GM23338 (cell line): Measurements from ENCODE around the gene DTX4. TPM values are rescaled to one million over a fixed set of nuclear protein-coding genes. Genes with fewer than 3 reads are reported as not detected.

Experiments
- ATAC-seq: fragments of 200-7000 bp; cut with Tn5 transposase; 3 replicates; pipeline ENCODE4 v1.9.1; 2020
- DNase-seq: peaks from one replicate; pipeline ENCODE4 v3.0.0-alpha.2; 2015; ENCODE audit warnings: low spot score
- H2AFZ ChIP-seq: fragments of 200-600 bp; sonication (generic); 2 replicates; pipeline ENCODE4 v1.8.0; 2016; ENCODE audit warnings: antibody characterized with exemption, mild to moderate bottlenecking, moderate library complexity
- H3F3A ChIP-seq: fragments of 200-600 bp; sonication (generic); replicated peaks from 2 replicates; pipeline ENCODE4 v1.8.0; 2017; ENCODE audit warnings: antibody characterized with exemption, mixed run types, low read depth
- H3K27ac ChIP-seq: fragments of 200-600 bp; sonication (generic); 2 replicates; pipeline ENCODE4 v1.6.1; 2016; ENCODE audit warnings: low read depth
- H3K27me3 ChIP-seq: fragments of 200-600 bp; sonication (generic); 2 replicates; pipeline ENCODE4 v1.8.0; 2016; ENCODE audit warnings: mild to moderate bottlenecking, mixed run types, moderate library complexity; ENCODE audit not compliant: insufficient read depth
- H3K36me3 ChIP-seq: fragments of 200-600 bp; sonication (generic); 2 replicates; pipeline ENCODE4 v1.8.0; 2016; ENCODE audit warnings: mild to moderate bottlenecking; ENCODE audit not compliant: insufficient read depth
- H3K4me1 ChIP-seq: fragments of 200-600 bp; sonication (generic); 2 replicates; pipeline ENCODE4 v1.8.0; 2016; ENCODE audit warnings: mild to moderate bottlenecking, moderate library complexity; ENCODE audit not compliant: insufficient read depth
- H3K4me2 ChIP-seq: fragments of 200-600 bp; sonication (generic); 2 replicates; pipeline ENCODE4 v1.7.1; 2017; ENCODE audit warnings: mixed run types
- H3K4me3 ChIP-seq: fragments of 200-600 bp; sonication (generic); 2 replicates; pipeline ENCODE4 v1.6.1; 2016; ENCODE audit warnings: mixed run types
- H3K79me2 ChIP-seq: fragments of 200-600 bp; sonication (generic); replicated peaks from 2 replicates; pipeline ENCODE4 v1.8.0; 2017; ENCODE audit warnings: mild to moderate bottlenecking; ENCODE audit not compliant: insufficient read depth
- H3K9me2 ChIP-seq: fragments of 200-600 bp; sonication (generic); 2 replicates; pipeline ENCODE4 v1.8.0; 2017; ENCODE audit not compliant: insufficient read depth
- H4K20me1 ChIP-seq: fragments of 200-600 bp; sonication (generic); replicated peaks from 2 replicates; pipeline ENCODE4 v1.8.0; 2017; ENCODE audit warnings: mild to moderate bottlenecking; ENCODE audit not compliant: insufficient read depth
- H3K27ac Mint-ChIP-seq: 2 replicates; pipeline ENCODE4 v1.8.0; 2020; ENCODE audit warnings: inconsistent platforms, mild to moderate bottlenecking, moderate library complexity, mixed read lengths
- H3K27me3 Mint-ChIP-seq: 3 replicates; pipeline ENCODE4 v1.8.0; 2022; ENCODE audit warnings: low read depth, mild to moderate bottlenecking, moderate library complexity, mixed read lengths, inconsistent platforms; ENCODE audit not compliant: insufficient read depth, poor library complexity
- H3K36me3 Mint-ChIP-seq: 3 replicates; pipeline ENCODE4 v1.8.0; 2021; ENCODE audit warnings: low read depth, mild to moderate bottlenecking, inconsistent platforms, moderate library complexity, mixed read lengths
- H3K4me1 Mint-ChIP-seq: 3 replicates; pipeline ENCODE4 v1.8.0; 2020; ENCODE audit warnings: mild to moderate bottlenecking, inconsistent platforms, mixed read lengths
- H3K4me3 Mint-ChIP-seq: 3 replicates; pipeline ENCODE4 v1.8.0; 2021; ENCODE audit warnings: moderate library complexity, mild to moderate bottlenecking, inconsistent platforms, mixed read lengths
- H3K9me3 Mint-ChIP-seq: 3 replicates; pipeline ENCODE4 v1.8.0; 2020; ENCODE audit warnings: moderate library complexity, mild to moderate bottlenecking, inconsistent platforms, mixed read lengths
- CREB1 ChIP-seq: fragments of 250-450 bp; sonication (Bioruptor Pico); IDR thresholded peaks from 2 replicates; pipeline ENCODE4 v1.5.0; 2020; ENCODE audit warnings: low read depth, mild to moderate bottlenecking, moderate library complexity
- CTCF ChIP-seq, 2 experiments: fragments of 200-600 bp in 1 of 2; sonication (generic) in 1 of 2; conservative IDR thresholded peaks; 2 replicates each; pipeline versions ENCODE4 v1.5.1 to v1.6.1; 2016 to 2017; ENCODE audit warnings: antibody characterized with exemption in 2 of 2, low read depth in 2 of 2, mild to moderate bottlenecking in 2 of 2, moderate library complexity in 1 of 2
- ETS1 ChIP-seq: IDR thresholded peaks from 2 replicates; pipeline ENCODE4 v1.6.1; 2016; ENCODE audit warnings: antibody characterized with exemption
- EZH2 ChIP-seq: fragments of 200-600 bp; sonication (generic); IDR thresholded peaks from one replicate; pipeline ENCODE4 v1.8.0; 2017; ENCODE audit warnings: antibody characterized with exemption, mild to moderate bottlenecking, low read depth; ENCODE audit not compliant: unreplicated experiment
- EZH2phosphoT487 ChIP-seq: fragments of 200-600 bp; sonication (generic); IDR thresholded peaks from one replicate; pipeline ENCODE4 v1.8.1; 2018; ENCODE audit warnings: antibody characterized with exemption; ENCODE audit not compliant: unreplicated experiment
- JUNB ChIP-seq: IDR thresholded peaks from one replicate; pipeline ENCODE4 v1.6.1; 2016; ENCODE audit warnings: antibody characterized with exemption; ENCODE audit not compliant: unreplicated experiment
- NANOG ChIP-seq: IDR thresholded peaks from 2 replicates; pipeline ENCODE4 v1.6.1; 2016; ENCODE audit warnings: antibody characterized with exemption, borderline replicate concordance
- POLR2AphosphoS5 ChIP-seq: IDR thresholded peaks from 2 replicates; pipeline ENCODE4 v1.6.1; 2016; ENCODE audit warnings: antibody characterized with exemption, low read depth
- REST ChIP-seq: IDR thresholded peaks from one replicate; pipeline ENCODE4 v1.6.1; 2018; ENCODE audit warnings: antibody characterized with exemption; ENCODE audit not compliant: unreplicated experiment
- STAT1 ChIP-seq: IDR thresholded peaks from one replicate; pipeline ENCODE4 v1.6.1; 2016; ENCODE audit warnings: antibody characterized with exemption; ENCODE audit not compliant: unreplicated experiment
- ZNF114 ChIP-seq: fragments of 250-450 bp; sonication (Bioruptor Pico); IDR thresholded peaks from 2 replicates; pipeline ENCODE4 v1.5.0; 2020; ENCODE audit warnings: mild to moderate bottlenecking, moderate library complexity
- ZNF331 ChIP-seq: fragments of 250-450 bp; sonication (Bioruptor Pico); IDR thresholded peaks from 2 replicates; pipeline ENCODE4 v1.5.0; 2020; ENCODE audit warnings: low read depth, mild to moderate bottlenecking, moderate library complexity
- ZNF462 ChIP-seq: fragments of 250-450 bp; sonication (Bioruptor Pico); IDR thresholded peaks from 2 replicates; pipeline ENCODE4 v1.5.0; 2020; ENCODE audit warnings: mild to moderate bottlenecking, moderate library complexity
- polyA plus RNA-seq: library from polyadenylated mRNA; unstranded; fragments of >200 nt; fragmentation: Nextera tagmentation; extraction: Ambion mirVana; gene quantifications from 2 replicates; pipeline ENCODE4 v1.2.1, GENCODE V29; 2016
- total RNA-seq: library from RNA; depleted of rRNA; stranded (reverse); fragments of >200 nt; shearing (Covaris generic); gene quantifications from 2 replicates; pipeline ENCODE4 v1.2.3, GENCODE V29; 2014

Gene DTX4
- total and polyA plus RNA-seq, 2 experiments from 2014 or later = 4.2 to 14.7 TPM

- Histone ChIP-seq H3K9me2 (peaks cover 17% of the 10 kb centered on the region; the same call in 1 of the 2 replicates), H3K4me1 (no peaks in the 10 kb centered on the region), H2AFZ (no peak overlapping the region), H3F3A (no peaks in the 10 kb centered on the region), H3K27me3 (no peaks in the 10 kb centered on the region), H3K36me3 (no peaks in the 10 kb centered on the region), H4K20me1 (no peaks in the 10 kb centered on the region), H3K4me2 (no peak overlapping the region), H3K79me2 (no peaks in the 10 kb centered on the region), H3K4me3 (no peak overlapping the region), H3K27ac (no peak overlapping the region)
- H3K27me3 Mint-ChIP-seq = peaks cover 5% of the 10 kb centered on the region
- TF ChIP-seq ZNF462 (CRISPR knock-in tag) = no peak
- TF ChIP-seq EZH2phosphoT487 = no peak
- no peak for TF ChIP-seq ETS1
- no peak for TF ChIP-seq ZNF114 (CRISPR knock-in tag)
- TF ChIP-seq CTCF (conservative IDR thresholded peaks at IDR 0.05; ENCODE audit: low read depth in 2 of 2) = no peak
- TF ChIP-seq JUNB = no peak
- TF ChIP-seq CREB1 (CRISPR knock-in tag) = no peak
- no peak for TF ChIP-seq REST
- TF ChIP-seq EZH2 = no peak
- TF ChIP-seq NANOG = no peak
- TF ChIP-seq ZNF331 (CRISPR knock-in tag) = no peak
- no peak for TF ChIP-seq POLR2AphosphoS5
- TF ChIP-seq STAT1 = no peak
- no peak for ATAC-seq
- no peaks in the 10 kb centered on the region; the same call in 2 of the 3 replicates for H3K4me1 Mint-ChIP-seq
- no peaks in the 10 kb centered on the region for H3K36me3 Mint-ChIP-seq
- H3K4me3 Mint-ChIP-seq = no peak overlapping the region
- no peak overlapping the region for H3K27ac Mint-ChIP-seq
- no peak for DNase-seq
- no peaks in the 10 kb centered on the region for H3K9me3 Mint-ChIP-seq
Measured at GRCh38 chr11:59222464-59223060, 50.6 kb downstream of the DTX4 start.
